Esophagus muscularis mucosa (tissue), 4 donors: ENCODE measurements around the gene CNPPD1. TPM values are rescaled to one million over a fixed set of nuclear protein-coding genes. Genes with fewer than 3 reads are reported as not detected.

Source experiments
- DNase-seq: peaks from one replicate; pipeline ENCODE4 v3.0.0-alpha.2; 2017; ENCODE audit errors: extremely low spot score
- H3K27ac ChIP-seq, 4 donors: fragments of 200-600 bp; sonication (generic); replicated peaks in 1 of 4; 1 replicate in 3 of 4; 2 replicates in 1 of 4; pipeline ENCODE4 v1.5.1; 2016 to 2019; ENCODE audit warnings: mild to moderate bottlenecking in 1 of 4
- H3K27me3 ChIP-seq, 4 donors: fragments of 200-600 bp; sonication (generic); one replicate each; pipeline versions ENCODE4 v1.5.1 to v1.6.0; 2016 to 2019
- H3K36me3 ChIP-seq, 4 donors: fragments of 200-600 bp; sonication (generic); one replicate each; pipeline ENCODE4 v1.5.1; 2016 to 2019
- H3K4me1 ChIP-seq, 4 donors: fragments of 200-600 bp; sonication (generic); one replicate each; pipeline ENCODE4 v1.5.1; 2016 to 2019
- H3K4me3 ChIP-seq, 4 donors: fragments of 200-600 bp; sonication (generic); 1 replicate in 2 of 4; 2 replicates in 2 of 4; pipeline ENCODE4 v1.5.1; 2016 to 2019; ENCODE audit warnings: mild to moderate bottlenecking in 4 of 4, moderate library complexity in 1 of 4
- H3K9me3 ChIP-seq, 4 donors: fragments of 200-600 bp; sonication (generic); 1 replicate in 3 of 4; 2 replicates in 1 of 4; pipeline ENCODE4 v1.5.1; 2016 to 2019
- EP300 ChIP-seq: sonication (generic); formaldehyde crosslinking; IDR thresholded peaks from one replicate; pipeline ENCODE4 v1.6.1; 2017; ENCODE audit warnings: antibody characterized with exemption
- POLR2A ChIP-seq: fragments of 450-650 bp; IDR thresholded peaks from one replicate; pipeline ENCODE4 v1.6.1; 2017; ENCODE audit warnings: antibody characterized with exemption, moderate library complexity, mild to moderate bottlenecking, low read depth
- POLR2AphosphoS5 ChIP-seq, 2 donors: sonication (generic); formaldehyde crosslinking; IDR thresholded peaks; one replicate each; pipeline ENCODE4 v1.6.1; 2017; ENCODE audit warnings: antibody characterized with exemption in 2 of 2
- WGBS: methylation state at CpG from one replicate; pipeline ENCODE4 v1.1.5; 2018; 5-methylcytosine and 5-hydroxymethylcytosine counted together
- intact Hi-C: fragments of 100-400 bp; cut with DNase I; formaldehyde crosslinking; loops from one replicate; pipeline ENCODE4 v1.15.1; 2023
- total RNA-seq, 4 donors: library from RNA; depleted of rRNA; stranded (reverse); fragments of >200 nt; gene quantifications; one replicate each; pipeline versions ENCODE4 v1.1.0 to v1.2.1, GENCODE V29; 2016
- TF ChIP-seq, protein P1 (sequence below), 3 experiments: fragments of 200-600 bp in 2 of 3; fragments of 450-650 bp in 1 of 3; sonication (generic) in 2 of 3; IDR thresholded peaks; one replicate each; pipeline ENCODE4 v1.5.1; 2017 to 2019; ENCODE audit warnings: antibody characterized with exemption in 3 of 3, mild to moderate bottlenecking in 2 of 3, moderate library complexity in 1 of 3

The CNPPD1 gene
- total RNA-seq, 4 donors from 2014 or later, result 41.9 to 98.0 (median 61.9) TPM

DNA sequence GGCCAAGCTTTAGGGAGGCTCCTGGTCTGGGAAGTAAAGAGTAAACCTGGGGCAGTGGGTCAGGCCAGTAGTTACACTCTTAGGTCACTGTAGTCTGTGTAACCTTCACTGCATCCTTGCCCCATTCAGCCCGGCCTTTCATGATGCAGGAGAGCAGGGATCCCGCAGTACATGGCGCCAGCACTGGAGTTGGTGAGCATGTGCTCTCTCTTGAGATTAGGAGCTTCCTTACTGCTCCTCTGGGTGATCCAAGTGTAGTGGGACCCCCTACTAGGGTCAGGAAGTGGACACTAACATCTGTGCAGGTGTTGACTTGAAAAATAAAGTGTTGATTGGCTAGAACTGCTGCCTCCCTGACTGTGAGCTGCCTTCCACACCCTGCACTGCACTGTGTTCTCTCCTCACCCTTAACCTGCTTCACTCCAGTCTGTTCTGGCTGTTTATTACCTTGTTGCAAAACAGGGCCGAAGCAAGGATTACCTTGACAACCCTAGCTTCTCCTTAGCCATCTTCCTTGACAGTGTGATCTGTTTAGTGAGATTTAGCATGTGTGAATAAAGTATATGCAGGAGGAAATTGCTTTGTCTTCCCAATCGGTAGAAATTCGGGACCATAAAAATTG, 6.5 kb upstream of the CNPPD1 start:
- peaks cover 49 to 62% (median 54%) of the 10 kb centered on the region in 4 donors for H3K36me3 ChIP-seq
- no peaks in the 10 kb centered on the region for H3K27me3 ChIP-seq
- TF ChIP-seq EP300, result no peak
- no peak for TF ChIP-seq POLR2AphosphoS5 (IDR thresholded peaks at IDR 0.05)
- no peak for TF ChIP-seq POLR2A
- TF ChIP-seq, protein P1, sequence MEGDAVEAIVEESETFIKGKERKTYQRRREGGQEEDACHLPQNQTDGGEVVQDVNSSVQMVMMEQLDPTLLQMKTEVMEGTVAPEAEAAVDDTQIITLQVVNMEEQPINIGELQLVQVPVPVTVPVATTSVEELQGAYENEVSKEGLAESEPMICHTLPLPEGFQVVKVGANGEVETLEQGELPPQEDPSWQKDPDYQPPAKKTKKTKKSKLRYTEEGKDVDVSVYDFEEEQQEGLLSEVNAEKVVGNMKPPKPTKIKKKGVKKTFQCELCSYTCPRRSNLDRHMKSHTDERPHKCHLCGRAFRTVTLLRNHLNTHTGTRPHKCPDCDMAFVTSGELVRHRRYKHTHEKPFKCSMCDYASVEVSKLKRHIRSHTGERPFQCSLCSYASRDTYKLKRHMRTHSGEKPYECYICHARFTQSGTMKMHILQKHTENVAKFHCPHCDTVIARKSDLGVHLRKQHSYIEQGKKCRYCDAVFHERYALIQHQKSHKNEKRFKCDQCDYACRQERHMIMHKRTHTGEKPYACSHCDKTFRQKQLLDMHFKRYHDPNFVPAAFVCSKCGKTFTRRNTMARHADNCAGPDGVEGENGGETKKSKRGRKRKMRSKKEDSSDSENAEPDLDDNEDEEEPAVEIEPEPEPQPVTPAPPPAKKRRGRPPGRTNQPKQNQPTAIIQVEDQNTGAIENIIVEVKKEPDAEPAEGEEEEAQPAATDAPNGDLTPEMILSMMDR (IDR thresholded peaks at IDR 0.05), result no peak
- no peak overlapping the region for H3K4me3 ChIP-seq
- peaks cover 12 to 27% (median 17%) of the 10 kb centered on the region in 4 donors for H3K4me1 ChIP-seq
- no peaks in the 10 kb centered on the region for H3K9me3 ChIP-seq
- 94% methylated on average over 6 of the region's 6 CpGs for WGBS
- DNase-seq, result peak; percentile 78
- intact Hi-C loops, result no loop called here
- H3K27ac ChIP-seq, result no peak overlapping the region

DNA sequence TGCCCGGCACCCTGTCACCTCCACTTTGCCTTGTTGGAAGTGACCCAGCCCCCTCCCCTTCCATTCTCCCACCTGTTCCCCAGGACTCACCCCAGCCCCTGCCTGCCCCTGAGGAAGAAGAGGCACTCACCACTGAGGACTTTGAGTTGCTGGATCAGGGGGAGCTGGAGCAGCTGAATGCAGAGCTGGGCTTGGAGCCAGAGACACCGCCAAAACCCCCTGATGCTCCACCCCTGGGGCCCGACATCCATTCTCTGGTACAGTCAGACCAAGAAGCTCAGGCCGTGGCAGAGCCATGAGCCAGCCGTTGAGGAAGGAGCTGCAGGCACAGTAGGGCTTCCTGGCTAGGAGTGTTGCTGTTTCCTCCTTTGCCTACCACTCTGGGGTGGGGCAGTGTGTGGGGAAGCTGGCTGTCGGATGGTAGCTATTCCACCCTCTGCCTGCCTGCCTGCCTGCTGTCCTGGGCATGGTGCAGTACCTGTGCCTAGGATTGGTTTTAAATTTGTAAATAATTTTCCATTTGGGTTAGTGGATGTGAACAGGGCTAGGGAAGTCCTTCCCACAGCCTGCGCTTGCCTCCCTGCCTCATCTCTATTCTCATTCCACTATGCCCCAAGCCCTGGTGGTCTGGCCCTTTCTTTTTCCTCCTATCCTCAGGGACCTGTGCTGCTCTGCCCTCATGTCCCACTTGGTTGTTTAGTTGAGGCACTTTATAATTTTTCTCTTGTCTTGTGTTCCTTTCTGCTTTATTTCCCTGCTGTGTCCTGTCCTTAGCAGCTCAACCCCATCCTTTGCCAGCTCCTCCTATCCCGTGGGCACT, 5.8 kb upstream of the CNPPD1 start:
- peaks cover 49 to 62% (median 54%) of the 10 kb centered on the region in 4 donors for H3K36me3 ChIP-seq

DNA sequence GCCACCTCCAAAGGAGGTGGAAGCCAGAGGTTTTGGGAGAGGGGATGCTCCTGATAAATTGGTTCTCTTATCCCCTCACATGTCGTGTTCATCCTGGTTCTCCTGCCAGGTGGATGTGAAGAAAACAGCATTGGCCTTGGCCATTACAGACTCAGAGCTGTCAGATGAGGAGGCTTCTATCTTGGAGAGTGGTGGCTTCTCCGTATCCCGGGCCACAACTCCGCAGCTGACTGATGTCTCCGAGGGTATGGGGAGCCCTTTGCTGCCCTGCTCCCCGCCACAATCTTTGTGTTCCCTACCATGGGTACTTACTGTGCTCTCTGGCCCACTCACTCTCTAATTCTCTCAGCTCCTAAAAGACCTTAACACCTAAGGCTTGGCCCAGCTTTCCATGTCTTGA, 4.8 kb upstream of the CNPPD1 start:
- no peak overlapping the region for H3K4me3 ChIP-seq
- no peak overlapping the region for H3K27ac ChIP-seq
- H3K36me3 ChIP-seq, result peaks cover 49 to 62% (median 54%) of the 10 kb centered on the region in 4 donors
- peaks cover 12 to 27% (median 17%) of the 10 kb centered on the region in 4 donors for H3K4me1 ChIP-seq
- TF ChIP-seq POLR2AphosphoS5 (IDR thresholded peaks at IDR 0.05), result no peak
- no peak for TF ChIP-seq EP300
- no peak for TF ChIP-seq POLR2A
- TF ChIP-seq, protein P1 (IDR thresholded peaks at IDR 0.05), result no peak
- 83% methylated on average over 6 of the region's 6 CpGs for WGBS
- intact Hi-C loops, result no loop called here
- peak; percentile 31 for DNase-seq
- no peaks in the 10 kb centered on the region for H3K27me3 ChIP-seq
- H3K9me3 ChIP-seq, result no peaks in the 10 kb centered on the region

More for the DNA sequence above, 5.8 kb upstream of the CNPPD1 start:
- Histone ChIP-seq H3K4me3 (no peak overlapping the region), H3K9me3 (no peaks in the 10 kb centered on the region), H3K4me1 (peaks cover 12 to 27% (median 17%) of the 10 kb centered on the region in 4 donors), H3K27ac (no peak overlapping the region), H3K27me3 (no peaks in the 10 kb centered on the region)
- DNase-seq, result peak; percentile 64
- intact Hi-C loops, result no loop called here
- 67% methylated on average over 4 of the region's 8 CpGs for WGBS
- TF ChIP-seq EP300 (no peak), POLR2A (no peak)

DNA sequence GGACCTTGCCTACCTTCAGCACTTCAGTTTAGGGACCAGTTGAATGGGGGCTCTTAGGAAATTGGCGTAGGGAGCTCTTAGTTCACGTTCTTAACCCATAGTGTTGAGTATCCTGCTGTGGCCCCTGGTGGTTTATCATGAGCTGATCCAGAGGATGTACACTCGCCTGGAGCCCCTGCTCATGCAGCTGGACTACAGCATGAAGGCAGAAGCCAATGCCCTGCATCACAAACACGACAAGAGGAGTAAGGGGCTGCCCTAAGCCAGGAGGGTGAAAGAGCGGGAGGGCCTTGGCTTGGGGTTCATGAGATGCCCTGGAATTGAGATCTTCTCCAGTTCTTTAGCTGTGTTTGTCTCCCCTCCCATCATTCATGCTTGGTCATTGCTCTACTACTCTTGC, 4.2 kb upstream of the CNPPD1 start:
- Histone ChIP-seq H3K4me1 (peaks cover 12 to 31% (median 19%) of the 10 kb centered on the region in 4 donors), H3K9me3 (no peaks in the 10 kb centered on the region), H3K36me3 (peaks cover 49 to 62% (median 54%) of the 10 kb centered on the region in 4 donors), H3K27ac (no peak overlapping the region), H3K4me3 (no peak overlapping the region), H3K27me3 (no peaks in the 10 kb centered on the region)
- no peak for TF ChIP-seq POLR2AphosphoS5 (IDR thresholded peaks at IDR 0.05)
- no peak for TF ChIP-seq EP300
- no peak for TF ChIP-seq POLR2A
- TF ChIP-seq, protein P1 (IDR thresholded peaks at IDR 0.05), result no peak
- intact Hi-C loops, result no loop called here
- WGBS, result 91% methylated on average over 5 of the region's 5 CpGs
- peak; percentile 37 for DNase-seq
